Activated T-cell treated with anti-CD3 and anti-CD28 coated beads, Interleukin-2, amount 50 U/mL, for 24 hours (primary cell): ENCODE data around the gene UQCRC2.

Experiments used
- DNase-seq: peaks from one replicate; pipeline ENCODE4 v3.0.0-alpha.2; 2020
- H3K27ac Mint-ChIP-seq: 2 replicates; pipeline ENCODE4 v1.8.0; 2020; ENCODE audit warnings: mild to moderate bottlenecking, mixed read lengths
- H3K27me3 Mint-ChIP-seq: 2 replicates; pipeline ENCODE4 v1.8.0; 2020; ENCODE audit warnings: mixed read lengths
- H3K36me3 Mint-ChIP-seq: 2 replicates; pipeline ENCODE4 v1.8.0; 2020; ENCODE audit warnings: low read depth, mixed read lengths
- H3K4me1 Mint-ChIP-seq: 2 replicates; pipeline ENCODE4 v1.8.0; 2020; ENCODE audit warnings: low read depth, mixed read lengths
- H3K4me3 Mint-ChIP-seq: 2 replicates; pipeline ENCODE4 v1.8.0; 2020; ENCODE audit warnings: mild to moderate bottlenecking, moderate library complexity, mixed read lengths
- H3K9me3 Mint-ChIP-seq: 2 replicates; pipeline ENCODE4 v1.8.0; 2020; ENCODE audit warnings: mixed read lengths

Gene UQCRC2

GRCh38 chr16:21957714-21958346 lies 4.7 kb downstream of the UQCRC2 start:
- DNase-seq = no peak
- no peaks in the 10 kb centered on the region for H3K27me3 Mint-ChIP-seq
- H3K4me1 Mint-ChIP-seq = peaks cover 51% of the 10 kb centered on the region
- H3K36me3 Mint-ChIP-seq = peaks cover 92% of the 10 kb centered on the region
- H3K9me3 Mint-ChIP-seq = no peaks in the 10 kb centered on the region
- no peak overlapping the region for H3K4me3 Mint-ChIP-seq
- peak overlapping the region; percentile 77 for H3K27ac Mint-ChIP-seq

- no peak for DNase-seq
- Mint-ChIP-seq H3K36me3 (peaks cover 87% of the 10 kb centered on the region), H3K4me3 (no peak overlapping the region), H3K4me1 (peaks cover 47% of the 10 kb centered on the region), H3K9me3 (no peaks in the 10 kb centered on the region), H3K27ac (peak overlapping the region; percentile 55), H3K27me3 (no peaks in the 10 kb centered on the region)
Measured at GRCh38 chr16:21959050-21959449, 5.9 kb downstream of the UQCRC2 start.

GRCh38 chr16:21962475-21962874 lies 9.3 kb downstream of the UQCRC2 start:
- Mint-ChIP-seq H3K4me1 (peaks cover 19% of the 10 kb centered on the region), H3K27me3 (no peaks in the 10 kb centered on the region), H3K4me3 (no peak overlapping the region), H3K9me3 (no peaks in the 10 kb centered on the region), H3K27ac (no peak overlapping the region), H3K36me3 (peaks cover 89% of the 10 kb centered on the region)
- no peak for DNase-seq

- Mint-ChIP-seq H3K36me3 (peaks cover 90% of the 10 kb centered on the region), H3K4me1 (peaks cover 8% of the 10 kb centered on the region), H3K27me3 (no peaks in the 10 kb centered on the region), H3K4me3 (no peak overlapping the region), H3K27ac (no peak overlapping the region), H3K9me3 (no peaks in the 10 kb centered on the region)
- no peak for DNase-seq
Measured at GRCh38 chr16:21963887-21964286, 10.7 kb downstream of the UQCRC2 start.

- H3K9me3 Mint-ChIP-seq = no peaks in the 10 kb centered on the region
- DNase-seq = no peak
- H3K36me3 Mint-ChIP-seq = peaks cover 90% of the 10 kb centered on the region
- H3K4me1 Mint-ChIP-seq = peaks cover 3% of the 10 kb centered on the region
- no peaks in the 10 kb centered on the region for H3K27me3 Mint-ChIP-seq
- no peak overlapping the region for H3K27ac Mint-ChIP-seq
- no peak overlapping the region for H3K4me3 Mint-ChIP-seq
Measured at GRCh38 chr16:21964353-21964752, 11.2 kb downstream of the UQCRC2 start.

GRCh38 chr16:21971856-21972255 lies 18.7 kb downstream of the UQCRC2 start:
- Mint-ChIP-seq H3K27ac (peak overlapping the region; percentile 4), H3K4me1 (no peaks in the 10 kb centered on the region), H3K36me3 (peaks cover 61% of the 10 kb centered on the region), H3K27me3 (no peaks in the 10 kb centered on the region), H3K4me3 (no peak overlapping the region), H3K9me3 (no peaks in the 10 kb centered on the region)
- DNase-seq = no peak

GRCh38 chr16:21973945-21974344 lies 20.8 kb downstream of the UQCRC2 start:
- no peaks in the 10 kb centered on the region for H3K9me3 Mint-ChIP-seq
- H3K4me1 Mint-ChIP-seq = no peaks in the 10 kb centered on the region
- no peaks in the 10 kb centered on the region for H3K27me3 Mint-ChIP-seq
- DNase-seq = no peak
- H3K36me3 Mint-ChIP-seq = peaks cover 61% of the 10 kb centered on the region
- H3K4me3 Mint-ChIP-seq = no peak overlapping the region
- no peak overlapping the region for H3K27ac Mint-ChIP-seq

- no peaks in the 10 kb centered on the region for H3K27me3 Mint-ChIP-seq
- peaks cover 83% of the 10 kb centered on the region for H3K36me3 Mint-ChIP-seq
- no peaks in the 10 kb centered on the region for H3K9me3 Mint-ChIP-seq
- no peak overlapping the region for H3K27ac Mint-ChIP-seq
- DNase-seq = no peak
- H3K4me1 Mint-ChIP-seq = no peaks in the 10 kb centered on the region
- no peak overlapping the region for H3K4me3 Mint-ChIP-seq
Measured at GRCh38 chr16:21980032-21980431, 26.9 kb downstream of the UQCRC2 start.

GRCh38 chr16:21982108-21982507 lies 28.9 kb downstream of the UQCRC2 start:
- Mint-ChIP-seq H3K9me3 (no peaks in the 10 kb centered on the region), H3K36me3 (peaks cover 93% of the 10 kb centered on the region)

GRCh38 chr16:21984062-21984461 lies 30.9 kb downstream of the UQCRC2 start:
- Mint-ChIP-seq H3K4me1 (no peaks in the 10 kb centered on the region), H3K4me3 (no peak overlapping the region), H3K27ac (peak overlapping the region; percentile 15), H3K27me3 (no peaks in the 10 kb centered on the region), H3K36me3 (peaks cover 77% of the 10 kb centered on the region), H3K9me3 (no peaks in the 10 kb centered on the region)
- no peak for DNase-seq

More at GRCh38 chr16:21982108-21982507, 28.9 kb downstream of the UQCRC2 start:
- DNase-seq = no peak
- Mint-ChIP-seq H3K4me1 (no peaks in the 10 kb centered on the region), H3K27me3 (no peaks in the 10 kb centered on the region), H3K4me3 (no peak overlapping the region), H3K27ac (peak overlapping the region; percentile 23)

- H3K9me3 Mint-ChIP-seq = no peaks in the 10 kb centered on the region
- DNase-seq = no peak
- H3K27me3 Mint-ChIP-seq = no peaks in the 10 kb centered on the region
- no peak overlapping the region for H3K4me3 Mint-ChIP-seq
- H3K27ac Mint-ChIP-seq = no peak overlapping the region
- H3K36me3 Mint-ChIP-seq = peaks cover 62% of the 10 kb centered on the region
- peaks cover 2% of the 10 kb centered on the region for H3K4me1 Mint-ChIP-seq
Measured at GRCh38 chr16:21985524-21985923, 32.4 kb downstream of the UQCRC2 start.

- no peak for DNase-seq
- Mint-ChIP-seq H3K27me3 (no peaks in the 10 kb centered on the region), H3K4me3 (no peak overlapping the region), H3K9me3 (no peaks in the 10 kb centered on the region), H3K4me1 (peaks cover 8% of the 10 kb centered on the region), H3K27ac (no peak overlapping the region), H3K36me3 (peaks cover 50% of the 10 kb centered on the region)
Measured at GRCh38 chr16:21986692-21987246, 33.6 kb downstream of the UQCRC2 start.

GRCh38 chr16:21987498-21987897 lies 34.3 kb downstream of the UQCRC2 start:
- Mint-ChIP-seq H3K4me3 (no peak overlapping the region), H3K27me3 (no peaks in the 10 kb centered on the region), H3K4me1 (peaks cover 10% of the 10 kb centered on the region), H3K9me3 (no peaks in the 10 kb centered on the region), H3K36me3 (peaks cover 43% of the 10 kb centered on the region), H3K27ac (no peak overlapping the region)
- DNase-seq = no peak

- no peak for DNase-seq
- Mint-ChIP-seq H3K27ac (no peak overlapping the region), H3K27me3 (no peaks in the 10 kb centered on the region), H3K9me3 (no peaks in the 10 kb centered on the region), H3K36me3 (peaks cover 26% of the 10 kb centered on the region), H3K4me1 (peaks cover 10% of the 10 kb centered on the region), H3K4me3 (no peak overlapping the region)
Measured at GRCh38 chr16:21989133-21989532, 36.0 kb downstream of the UQCRC2 start.

GRCh38 chr16:21989751-21990150 lies 36.6 kb downstream of the UQCRC2 start:
- no peak overlapping the region for H3K4me3 Mint-ChIP-seq
- H3K4me1 Mint-ChIP-seq = peaks cover 10% of the 10 kb centered on the region
- no peaks in the 10 kb centered on the region for H3K27me3 Mint-ChIP-seq
- H3K27ac Mint-ChIP-seq = no peak overlapping the region
- DNase-seq = no peak
- peaks cover 20% of the 10 kb centered on the region for H3K36me3 Mint-ChIP-seq
- H3K9me3 Mint-ChIP-seq = no peaks in the 10 kb centered on the region
